ENCODE measurements around the gene CHRND.
A peak's percentile ranks its signal among the peaks of the same experiment; 100 is the strongest.

CHRND gene

GRCh38 chr2:232537079-232537478, 11.1 kb downstream of the CHRND start:
- H3K4me1 Mint-ChIP-seq, result peaks cover 61% of the 10 kb centered on the region
- no peaks in the 10 kb centered on the region for H3K27me3 Mint-ChIP-seq (ENCODE audit: low read depth)
- H3K4me3 Mint-ChIP-seq, result peak overlapping the region in 1 of 3 experiments; percentile 30
- TF ChIP-seq CTCF (IDR thresholded peaks at IDR 0.05; ENCODE audit: unreplicated experiment in 3 of 3), result peak in 1 of 3 experiments; percentile 31
- no peaks in the 10 kb centered on the region for H3K36me3 Mint-ChIP-seq (ENCODE audit: low read depth)
- H3K9me3 Mint-ChIP-seq, result no peaks in the 10 kb centered on the region
- H3K27ac Mint-ChIP-seq, result peak overlapping the region; percentile 23 to 68 (median 52)

GRCh38 chr2:232537499-232537898, 11.5 kb downstream of the CHRND start:
- TF ChIP-seq CTCF (IDR thresholded peaks at IDR 0.05; ENCODE audit: unreplicated experiment in 3 of 3), result no peak
- peak overlapping the region in 1 of 3 experiments; percentile 30 for H3K4me3 Mint-ChIP-seq
- peaks cover 63% of the 10 kb centered on the region for H3K4me1 Mint-ChIP-seq
- no peaks in the 10 kb centered on the region for H3K9me3 Mint-ChIP-seq
- no peaks in the 10 kb centered on the region for H3K36me3 Mint-ChIP-seq (ENCODE audit: low read depth)
- no peaks in the 10 kb centered on the region for H3K27me3 Mint-ChIP-seq (ENCODE audit: low read depth)
- H3K27ac Mint-ChIP-seq, result peak overlapping the region; percentile 23 to 68 (median 52)

GRCh38 chr2:232538671-232539070, 12.7 kb downstream of the CHRND start:
- peak overlapping the region in 2 of 3 experiments; percentile 72 to 89 for H3K4me3 Mint-ChIP-seq
- peak overlapping the region; percentile 52 to 73 (median 64) for H3K27ac Mint-ChIP-seq
- H3K9me3 Mint-ChIP-seq, result no peaks in the 10 kb centered on the region
- peaks cover 58% of the 10 kb centered on the region for H3K4me1 Mint-ChIP-seq
- H3K27me3 Mint-ChIP-seq (ENCODE audit: low read depth), result no peaks in the 10 kb centered on the region
- no peak for TF ChIP-seq CTCF (IDR thresholded peaks at IDR 0.05; ENCODE audit: unreplicated experiment in 3 of 3)
- H3K36me3 Mint-ChIP-seq (ENCODE audit: low read depth), result peaks cover 2% of the 10 kb centered on the region

- peak within 1 kb of the TSS; percentile 65 to 89 (median 72) for H3K4me3 Mint-ChIP-seq
- H3K36me3 Mint-ChIP-seq (ENCODE audit: low read depth), result peaks cover 8% of the 10 kb centered on the region
- H3K27ac Mint-ChIP-seq, result peak within 1 kb of the TSS; percentile 52 to 73 (median 64)
- peaks cover 49% of the 10 kb centered on the region for H3K4me1 Mint-ChIP-seq
- no peak for TF ChIP-seq CTCF (IDR thresholded peaks at IDR 0.05; ENCODE audit: unreplicated experiment in 3 of 3)
- H3K27me3 Mint-ChIP-seq (ENCODE audit: low read depth), result no peaks in the 10 kb centered on the region
- no peaks in the 10 kb centered on the region for H3K9me3 Mint-ChIP-seq
Measured at GRCh38 chr2:232539298-232540231, 13.6 kb downstream of the CHRND start, which contains the start of gene CHRNG. CHRNG (plus strand) TSS chr2:232539692; CDS start chr2:232539748, 56 bp downstream.

- no peaks in the 10 kb centered on the region for H3K27me3 Mint-ChIP-seq (ENCODE audit: low read depth)
- H3K9me3 Mint-ChIP-seq, result peaks cover 2% of the 10 kb centered on the region
- H3K4me3 Mint-ChIP-seq, result peak overlapping the region; percentile 65 to 89 (median 72)
- H3K36me3 Mint-ChIP-seq (ENCODE audit: low read depth), result peaks cover 16% of the 10 kb centered on the region
- TF ChIP-seq CTCF (IDR thresholded peaks at IDR 0.05; ENCODE audit: unreplicated experiment in 3 of 3), result no peak
- H3K4me1 Mint-ChIP-seq, result peaks cover 47% of the 10 kb centered on the region
- H3K27ac Mint-ChIP-seq, result no peak overlapping the region
Measured at GRCh38 chr2:232540441-232541041, 14.6 kb downstream of the CHRND start.
